ENCODE results near the gene OR10A5. TPM values are rescaled to one million over a fixed set of nuclear protein-coding genes. Genes with fewer than 3 reads are reported as not detected.
"Not testable (repeated sequence)": the region's sequence is repeated elsewhere in the genome, so short reads cannot be mapped to it uniquely, and the experiment has no call there.

OR10A5 gene
- polyA plus RNA-seq, 3 donors, result not detected

DNA sequence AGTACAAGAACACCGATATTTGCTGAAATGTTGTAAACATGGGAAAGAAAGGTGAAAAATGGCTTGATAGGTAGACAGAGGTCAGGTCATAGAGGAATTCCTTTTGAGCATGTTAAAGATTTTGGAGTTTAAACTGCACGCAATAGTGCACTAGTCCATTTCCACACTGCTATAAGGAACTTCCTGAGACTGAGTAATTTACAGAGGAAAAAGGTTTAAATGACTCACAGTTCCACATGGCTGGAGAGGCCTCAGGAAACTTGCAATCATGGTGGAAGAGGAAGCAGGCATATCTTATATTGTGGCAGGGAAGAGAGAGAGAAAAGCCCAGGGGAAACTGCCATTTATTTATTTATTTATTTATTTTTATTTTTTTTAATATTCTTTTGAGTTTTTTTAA, 5.0 kb downstream of the OR10A5 start:
- no peaks in the 10 kb centered on the region for H3K36me3 ChIP-seq (replicated peaks in 1 of 2; ENCODE audit: control insufficient read depth in 1 of 2, insufficient read depth in 2 of 2, low read length in 2 of 2)
- H3K27me3 ChIP-seq (ENCODE audit: control insufficient read depth in 2 of 2, insufficient read depth in 2 of 2, low read length in 2 of 2), result no peaks in the 10 kb centered on the region
- no peaks in the 10 kb centered on the region for H4K20me1 ChIP-seq (ENCODE audit: insufficient read depth, low read length)
- no peak overlapping the region for H3K27ac ChIP-seq (ENCODE audit: low read depth in 1 of 2, low read length in 2 of 2)
- H3K27ac Mint-ChIP-seq, result peak overlapping the region in 1 of 7 donors; percentile 7
- H3K4me3 ChIP-seq (replicated peaks in 1 of 3; ENCODE audit: low read depth in 2 of 3, low read length in 3 of 3), result no peak overlapping the region
- no peaks in the 10 kb centered on the region for H3K4me1 Mint-ChIP-seq
- no peak overlapping the region for H3K4me2 ChIP-seq (replicated peaks; ENCODE audit: extremely low read depth, low read length, poor library complexity, severe bottlenecking)
- DNase-seq, result no peak
- 100% methylated on average over 1 of the region's 2 CpGs for whole genome bisulfite sequencing (ENCODE audit: insufficient coverage)
- H3K9me3 Mint-ChIP-seq, result peaks cover 9 to 19% (median 12%) of the 10 kb centered on the region in 7 donors
- no peak overlapping the region for H3K4me3 Mint-ChIP-seq
- H3K79me2 ChIP-seq (ENCODE audit: insufficient read depth, low read length), result no peaks in the 10 kb centered on the region
- no peaks in the 10 kb centered on the region for H3K36me3 Mint-ChIP-seq
- H2AFZ ChIP-seq (ENCODE audit: insufficient read depth, low read depth, low read length, poor library complexity, severe bottlenecking), result no peak overlapping the region
- peaks cover 0 to 3% of the 10 kb centered on the region in 2 donors for H3K9me3 ChIP-seq (replicated peaks in 1 of 2; ENCODE audit: control insufficient read depth in 1 of 2, insufficient read depth in 1 of 2, low read length in 2 of 2)
- H3K27me3 Mint-ChIP-seq (ENCODE audit: low read depth in 3 of 3), result peaks cover 0 to 1% (median 0%) of the 10 kb centered on the region in 3 donors
- no peaks in the 10 kb centered on the region for H3K4me1 ChIP-seq (ENCODE audit: control insufficient read depth in 1 of 2, insufficient read depth in 2 of 2, low read length in 2 of 2)
- intact Hi-C loops (cut with micrococcal nuclease), result no loop called here
- no peak overlapping the region for H3K9ac ChIP-seq (ENCODE audit: insufficient read depth, low read length, poor library complexity, severe bottlenecking)
- TF ChIP-seq, protein P1, sequence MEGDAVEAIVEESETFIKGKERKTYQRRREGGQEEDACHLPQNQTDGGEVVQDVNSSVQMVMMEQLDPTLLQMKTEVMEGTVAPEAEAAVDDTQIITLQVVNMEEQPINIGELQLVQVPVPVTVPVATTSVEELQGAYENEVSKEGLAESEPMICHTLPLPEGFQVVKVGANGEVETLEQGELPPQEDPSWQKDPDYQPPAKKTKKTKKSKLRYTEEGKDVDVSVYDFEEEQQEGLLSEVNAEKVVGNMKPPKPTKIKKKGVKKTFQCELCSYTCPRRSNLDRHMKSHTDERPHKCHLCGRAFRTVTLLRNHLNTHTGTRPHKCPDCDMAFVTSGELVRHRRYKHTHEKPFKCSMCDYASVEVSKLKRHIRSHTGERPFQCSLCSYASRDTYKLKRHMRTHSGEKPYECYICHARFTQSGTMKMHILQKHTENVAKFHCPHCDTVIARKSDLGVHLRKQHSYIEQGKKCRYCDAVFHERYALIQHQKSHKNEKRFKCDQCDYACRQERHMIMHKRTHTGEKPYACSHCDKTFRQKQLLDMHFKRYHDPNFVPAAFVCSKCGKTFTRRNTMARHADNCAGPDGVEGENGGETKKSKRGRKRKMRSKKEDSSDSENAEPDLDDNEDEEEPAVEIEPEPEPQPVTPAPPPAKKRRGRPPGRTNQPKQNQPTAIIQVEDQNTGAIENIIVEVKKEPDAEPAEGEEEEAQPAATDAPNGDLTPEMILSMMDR (IDR thresholded peaks at IDR 0.05), result no peak

DNA sequence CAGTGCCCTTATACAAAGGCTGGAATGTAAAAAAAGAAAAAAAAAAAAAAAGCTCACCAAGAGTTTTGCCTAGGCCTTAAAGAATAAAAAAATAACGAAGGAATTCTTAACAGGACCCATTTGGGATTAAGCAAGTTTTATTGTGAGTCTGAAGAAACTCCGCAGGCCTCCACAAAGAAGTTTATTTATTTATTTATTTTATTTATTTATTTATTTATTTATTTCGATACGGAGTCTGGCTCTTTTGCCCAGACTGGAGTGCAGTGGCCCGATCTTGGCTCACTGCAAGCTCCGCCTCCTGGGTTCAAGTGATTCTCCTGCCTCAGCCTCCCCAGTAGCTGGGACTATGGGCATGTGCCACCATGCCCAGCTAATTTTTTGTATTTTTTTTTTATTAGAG, 9.3 kb downstream of the OR10A5 start:
- H4K20me1 ChIP-seq (ENCODE audit: insufficient read depth, low read length); H3K4me1 Mint-ChIP-seq; H2AFZ ChIP-seq (ENCODE audit: insufficient read depth, low read depth, low read length, poor library complexity, severe bottlenecking); H3K4me3 Mint-ChIP-seq; H3K27ac ChIP-seq (ENCODE audit: low read depth in 1 of 2, low read length in 2 of 2); H3K9ac ChIP-seq (ENCODE audit: insufficient read depth, low read length, poor library complexity, severe bottlenecking); H3K36me3 Mint-ChIP-seq; H3K4me3 ChIP-seq (replicated peaks in 1 of 3; ENCODE audit: low read depth in 2 of 3, low read length in 3 of 3); DNase-seq; H3K79me2 ChIP-seq (ENCODE audit: insufficient read depth, low read length); H3K27me3 Mint-ChIP-seq (ENCODE audit: low read depth in 3 of 3); H3K4me1 ChIP-seq (ENCODE audit: control insufficient read depth in 1 of 2, insufficient read depth in 2 of 2, low read length in 2 of 2); H3K27me3 ChIP-seq (ENCODE audit: control insufficient read depth in 2 of 2, insufficient read depth in 2 of 2, low read length in 2 of 2); H3K27ac Mint-ChIP-seq; intact Hi-C loops (cut with micrococcal nuclease); H3K36me3 ChIP-seq (replicated peaks in 1 of 2; ENCODE audit: control insufficient read depth in 1 of 2, insufficient read depth in 2 of 2, low read length in 2 of 2); H3K4me2 ChIP-seq (replicated peaks; ENCODE audit: extremely low read depth, low read length, poor library complexity, severe bottlenecking); H3K9me3 ChIP-seq (replicated peaks in 1 of 2; ENCODE audit: control insufficient read depth in 1 of 2, insufficient read depth in 1 of 2, low read length in 2 of 2): not testable (repeated sequence)
- 100% methylated on average over 4 of the region's 6 CpGs for WGBS (ENCODE audit: insufficient coverage)
- H3K9me3 Mint-ChIP-seq, result peaks cover 6 to 19% (median 12%) of the 10 kb centered on the region in 7 donors
